KMS-11 (cell line): ENCODE data around the gene UGT2B28.
"Not testable (repeated sequence)": the region's sequence is repeated elsewhere in the genome, so short reads cannot be mapped to it uniquely, and the experiment has no call there.

Experiments
- H2AFZ ChIP-seq: fragments of 200-600 bp; sonication (generic); 2 replicates; pipeline ENCODE4 v1.6.1; 2016; ENCODE audit warnings: antibody characterized with exemption, mixed run types, low read depth
- H3K27ac ChIP-seq: fragments of 200-600 bp; sonication (generic); 2 replicates; pipeline ENCODE4 v1.6.1; 2016; ENCODE audit warnings: mild to moderate bottlenecking, mixed run types
- H3K27me3 ChIP-seq: fragments of 200-600 bp; sonication (generic); 2 replicates; pipeline ENCODE4 v1.6.1; 2017; ENCODE audit warnings: mild to moderate bottlenecking, low read depth, mixed run types, moderate library complexity; ENCODE audit not compliant: insufficient read depth
- H3K36me3 ChIP-seq: fragments of 200-600 bp; sonication (generic); 2 replicates; pipeline ENCODE4 v1.6.1; 2017; ENCODE audit warnings: mild to moderate bottlenecking, mixed run types; ENCODE audit not compliant: insufficient read depth
- H3K4me1 ChIP-seq: fragments of 200-600 bp; sonication (generic); 2 replicates; pipeline ENCODE4 v1.6.1; 2016; ENCODE audit warnings: mild to moderate bottlenecking, low read depth, mixed run types; ENCODE audit not compliant: poor library complexity, severe bottlenecking
- H3K4me2 ChIP-seq: fragments of 200-600 bp; sonication (generic); 2 replicates; pipeline ENCODE4 v1.7.0; 2016; ENCODE audit warnings: mild to moderate bottlenecking, mixed run types
- H3K4me3 ChIP-seq: fragments of 200-600 bp; sonication (generic); IDR thresholded peaks from 2 replicates; pipeline ENCODE4 v1.6.1; 2017; ENCODE audit warnings: low read depth, low read length, mixed read lengths; ENCODE audit not compliant: insufficient read depth
- H3K79me2 ChIP-seq: fragments of 200-600 bp; sonication (generic); 2 replicates; pipeline ENCODE4 v1.6.1; 2016; ENCODE audit warnings: low read depth, mixed run types; ENCODE audit not compliant: insufficient read depth
- H3K9ac ChIP-seq: fragments of 200-600 bp; sonication (generic); 2 replicates; pipeline ENCODE4 v1.6.1; 2016; ENCODE audit warnings: mild to moderate bottlenecking, mixed run types
- H4K20me1 ChIP-seq: fragments of 200-600 bp; sonication (generic); 2 replicates; pipeline ENCODE4 v1.6.1; 2016; ENCODE audit warnings: mild to moderate bottlenecking, mixed run types; ENCODE audit not compliant: insufficient read depth
- TF ChIP-seq, protein P1 (sequence below): fragments of 200-600 bp; sonication (generic); conservative IDR thresholded peaks from 2 replicates; pipeline ENCODE4 v1.6.1; 2017; ENCODE audit warnings: low read depth, mild to moderate bottlenecking, antibody characterized with exemption, low read length, moderate library complexity, mixed read lengths

Gene UGT2B28

DNA sequence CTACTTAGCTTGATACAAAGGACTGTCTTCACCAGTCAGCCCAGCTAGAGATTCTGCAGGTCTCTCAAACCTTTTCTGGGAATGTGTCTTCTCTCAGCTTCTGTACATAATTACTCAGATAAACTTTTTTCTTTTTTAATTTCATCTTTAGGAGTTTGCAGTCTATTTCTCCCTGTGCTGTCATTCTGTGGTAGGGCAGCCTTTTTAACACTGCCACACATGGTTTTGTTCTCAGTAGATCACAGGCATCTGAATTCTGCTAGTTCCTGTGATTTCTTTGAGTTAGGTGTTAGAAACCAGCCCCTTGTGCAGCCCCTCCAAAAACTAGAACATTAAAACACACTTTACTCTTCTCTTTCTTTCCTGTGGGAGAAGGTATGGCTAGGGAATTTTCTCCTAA, 55.2 kb downstream of the UGT2B28 start:
- not testable (repeated sequence) for H3K4me3 ChIP-seq, H2AFZ ChIP-seq, H3K27me3 ChIP-seq, H3K27ac ChIP-seq, H3K9ac ChIP-seq, H3K79me2 ChIP-seq, H3K4me1 ChIP-seq, H3K36me3 ChIP-seq, H4K20me1 ChIP-seq, H3K4me2 ChIP-seq
- TF ChIP-seq, protein P1, sequence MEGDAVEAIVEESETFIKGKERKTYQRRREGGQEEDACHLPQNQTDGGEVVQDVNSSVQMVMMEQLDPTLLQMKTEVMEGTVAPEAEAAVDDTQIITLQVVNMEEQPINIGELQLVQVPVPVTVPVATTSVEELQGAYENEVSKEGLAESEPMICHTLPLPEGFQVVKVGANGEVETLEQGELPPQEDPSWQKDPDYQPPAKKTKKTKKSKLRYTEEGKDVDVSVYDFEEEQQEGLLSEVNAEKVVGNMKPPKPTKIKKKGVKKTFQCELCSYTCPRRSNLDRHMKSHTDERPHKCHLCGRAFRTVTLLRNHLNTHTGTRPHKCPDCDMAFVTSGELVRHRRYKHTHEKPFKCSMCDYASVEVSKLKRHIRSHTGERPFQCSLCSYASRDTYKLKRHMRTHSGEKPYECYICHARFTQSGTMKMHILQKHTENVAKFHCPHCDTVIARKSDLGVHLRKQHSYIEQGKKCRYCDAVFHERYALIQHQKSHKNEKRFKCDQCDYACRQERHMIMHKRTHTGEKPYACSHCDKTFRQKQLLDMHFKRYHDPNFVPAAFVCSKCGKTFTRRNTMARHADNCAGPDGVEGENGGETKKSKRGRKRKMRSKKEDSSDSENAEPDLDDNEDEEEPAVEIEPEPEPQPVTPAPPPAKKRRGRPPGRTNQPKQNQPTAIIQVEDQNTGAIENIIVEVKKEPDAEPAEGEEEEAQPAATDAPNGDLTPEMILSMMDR: peak; percentile 37; the same call in 1 of the 2 replicates

DNA sequence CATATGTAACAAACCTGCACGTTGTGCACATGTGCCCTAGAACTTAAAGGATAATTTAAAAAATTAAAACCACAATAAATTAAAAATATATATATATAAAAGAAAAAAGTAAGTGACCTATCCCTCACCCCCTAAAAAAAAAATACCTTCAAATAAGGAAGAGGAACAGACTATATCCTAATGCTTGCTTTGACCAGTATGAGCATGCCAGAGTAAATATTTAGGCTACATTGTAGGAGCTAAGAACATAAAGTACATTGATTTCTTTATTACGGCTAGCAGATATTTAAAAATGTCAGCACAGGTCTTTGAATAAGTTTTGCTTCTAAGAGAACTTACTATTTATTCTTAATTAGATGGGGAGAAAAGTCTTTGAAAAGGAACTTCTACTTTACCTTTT, 62.8 kb downstream of the UGT2B28 start:
- H3K27me3 ChIP-seq, H3K4me3 ChIP-seq, H3K27ac ChIP-seq, H3K4me1 ChIP-seq, H3K9ac ChIP-seq, H4K20me1 ChIP-seq, H3K79me2 ChIP-seq, H3K36me3 ChIP-seq, H2AFZ ChIP-seq, H3K4me2 ChIP-seq: not testable (repeated sequence)

DNA sequence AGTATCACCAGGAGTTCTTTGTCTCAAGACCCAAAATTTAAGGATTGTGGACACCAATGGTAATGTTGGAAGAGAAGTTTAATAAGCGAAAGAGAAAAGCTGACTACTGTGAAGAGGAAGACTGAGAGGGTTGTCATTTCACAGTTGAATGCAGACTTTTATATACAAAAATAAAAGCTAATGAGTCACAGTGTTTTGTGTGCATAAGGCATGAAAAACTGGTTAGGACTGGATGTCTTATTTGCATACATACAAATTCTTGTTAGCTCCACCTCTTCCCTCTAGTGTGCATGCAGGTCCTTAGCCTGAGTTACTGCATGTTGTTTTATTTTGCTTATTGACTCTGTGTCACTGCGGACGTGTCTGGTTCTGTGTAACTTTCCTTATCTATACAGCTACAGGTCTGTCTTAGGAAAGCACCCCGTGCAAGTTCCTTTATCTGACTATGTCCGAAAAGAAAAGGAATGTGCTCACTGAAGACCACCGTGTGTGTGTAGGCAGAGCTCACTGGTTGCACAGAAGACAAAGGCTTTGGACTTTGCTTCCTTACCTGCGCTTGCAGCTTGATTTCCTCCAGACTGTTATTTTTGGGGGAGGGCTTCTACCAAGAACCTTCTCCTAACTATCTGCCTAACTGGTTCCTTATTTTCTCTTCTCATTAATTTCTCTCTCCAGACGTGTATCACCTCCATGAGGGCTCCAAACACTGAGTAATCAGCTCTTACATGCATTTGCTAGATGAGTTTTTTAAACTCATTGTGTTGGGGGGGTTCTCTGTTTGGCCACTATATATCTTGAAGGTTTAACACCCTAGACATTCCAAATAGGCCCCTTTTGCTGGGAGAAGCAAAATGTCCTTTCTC, 63.5 kb downstream of the UGT2B28 start:
- not testable (repeated sequence) for H3K27ac ChIP-seq, H4K20me1 ChIP-seq, H2AFZ ChIP-seq, H3K9ac ChIP-seq, H3K79me2 ChIP-seq, H3K4me1 ChIP-seq, H3K27me3 ChIP-seq, H3K36me3 ChIP-seq, H3K4me2 ChIP-seq, H3K4me3 ChIP-seq
